IgD-negative memory B cell (primary cell): ENCODE results near the gene BCAR3. TPM values are rescaled to one million over a fixed set of nuclear protein-coding genes. Genes with fewer than 3 reads are reported as not detected.
"Not testable (repeated sequence)": the region's sequence is repeated elsewhere in the genome, so short reads cannot be mapped to it uniquely, and the experiment has no call there.

Experiments
- H3K27ac Mint-ChIP-seq, 3 donors: one replicate each; pipeline ENCODE4 v1.8.0; 2020 to 2022; ENCODE audit warnings: mild to moderate bottlenecking in 3 of 3, mixed read lengths in 3 of 3, moderate library complexity in 1 of 3
- H3K27me3 Mint-ChIP-seq: one replicate; pipeline ENCODE4 v1.8.0; 2021; ENCODE audit warnings: mixed read lengths
- H3K36me3 Mint-ChIP-seq: one replicate; pipeline ENCODE4 v1.8.0; 2020; ENCODE audit warnings: mild to moderate bottlenecking, mixed read lengths
- H3K4me1 Mint-ChIP-seq, 3 donors: one replicate each; pipeline ENCODE4 v1.8.0; 2020 to 2022; ENCODE audit warnings: mixed read lengths in 3 of 3, mild to moderate bottlenecking in 1 of 3
- H3K4me3 Mint-ChIP-seq, 4 donors: one replicate each; pipeline ENCODE4 v1.8.0; 2020 to 2022; ENCODE audit warnings: mild to moderate bottlenecking in 4 of 4, mixed read lengths in 4 of 4, moderate library complexity in 3 of 4
- H3K9me3 Mint-ChIP-seq, 3 donors: one replicate each; pipeline ENCODE4 v1.8.0; 2020 to 2021; ENCODE audit warnings: mixed read lengths in 3 of 3, mild to moderate bottlenecking in 1 of 3
- polyA plus RNA-seq: library from polyadenylated mRNA; unstranded; fragments of 300-500 nt; fragmentation: Illumina TruSeq; gene quantifications from one replicate; pipeline ENCODE4 v1.2.3, GENCODE V29; 2021

BCAR3 gene
- polyA plus RNA-seq, 1 donor from 2014 or later: 2.7 TPM

- Mint-ChIP-seq H3K36me3 (no peaks in the 10 kb centered on the region), H3K9me3 (no peaks in the 10 kb centered on the region), H3K27me3 (no peaks in the 10 kb centered on the region), H3K4me1 (peaks cover 3 to 12% (median 4%) of the 10 kb centered on the region in 3 donors), H3K27ac (no peak overlapping the region), H3K4me3 (no peak overlapping the region)
These were observed 9.6 kb downstream of the BCAR3 start for GRCh38 chr1:93672069-93672468.

- Mint-ChIP-seq H3K27ac (no peak overlapping the region), H3K9me3 (no peaks in the 10 kb centered on the region), H3K4me3 (no peak overlapping the region), H3K4me1 (peaks cover 1 to 8% (median 3%) of the 10 kb centered on the region in 3 donors), H3K27me3 (no peaks in the 10 kb centered on the region), H3K36me3 (no peaks in the 10 kb centered on the region)
These were observed 10.5 kb downstream of the BCAR3 start for GRCh38 chr1:93671099-93671621.

GRCh38 chr1:93670141-93670540 lies 11.5 kb downstream of the BCAR3 start:
- H3K36me3 Mint-ChIP-seq: no peaks in the 10 kb centered on the region
- H3K27ac Mint-ChIP-seq: no peak overlapping the region
- H3K4me3 Mint-ChIP-seq: no peak overlapping the region
- H3K9me3 Mint-ChIP-seq: no peaks in the 10 kb centered on the region
- peaks cover 0 to 8% (median 3%) of the 10 kb centered on the region in 3 donors for H3K4me1 Mint-ChIP-seq
- H3K27me3 Mint-ChIP-seq: no peaks in the 10 kb centered on the region

- no peaks in the 10 kb centered on the region for H3K36me3 Mint-ChIP-seq
- no peak overlapping the region for H3K4me3 Mint-ChIP-seq
- H3K9me3 Mint-ChIP-seq: no peaks in the 10 kb centered on the region
- H3K4me1 Mint-ChIP-seq: peaks cover 0 to 8% (median 3%) of the 10 kb centered on the region in 3 donors
- no peak overlapping the region for H3K27ac Mint-ChIP-seq
- no peaks in the 10 kb centered on the region for H3K27me3 Mint-ChIP-seq
These were observed 12.3 kb downstream of the BCAR3 start for GRCh38 chr1:93669369-93669768.

- H3K27ac Mint-ChIP-seq: no peak overlapping the region
These were observed 12.7 kb downstream of the BCAR3 start for GRCh38 chr1:93668951-93669350.

GRCh38 chr1:93668121-93668520 lies 13.5 kb downstream of the BCAR3 start:
- Mint-ChIP-seq H3K27ac (no peak overlapping the region), H3K9me3 (no peaks in the 10 kb centered on the region), H3K36me3 (no peaks in the 10 kb centered on the region), H3K4me1 (peaks cover 2 to 13% (median 5%) of the 10 kb centered on the region in 3 donors), H3K27me3 (no peaks in the 10 kb centered on the region), H3K4me3 (no peak overlapping the region)

More at GRCh38 chr1:93668951-93669350, 12.7 kb downstream of the BCAR3 start:
- Mint-ChIP-seq H3K4me1 (peaks cover 0 to 8% (median 4%) of the 10 kb centered on the region in 3 donors), H3K27me3 (no peaks in the 10 kb centered on the region), H3K4me3 (no peak overlapping the region), H3K9me3 (no peaks in the 10 kb centered on the region), H3K36me3 (no peaks in the 10 kb centered on the region)

- Mint-ChIP-seq H3K4me3 (no peak overlapping the region), H3K4me1 (peaks cover 2 to 16% (median 4%) of the 10 kb centered on the region in 3 donors), H3K36me3 (no peaks in the 10 kb centered on the region), H3K9me3 (no peaks in the 10 kb centered on the region), H3K27me3 (no peaks in the 10 kb centered on the region), H3K27ac (no peak overlapping the region)
These were observed 14.0 kb downstream of the BCAR3 start for GRCh38 chr1:93667642-93668041.

- H3K36me3 Mint-ChIP-seq: no peaks in the 10 kb centered on the region
- no peaks in the 10 kb centered on the region for H3K27me3 Mint-ChIP-seq
These were observed 14.8 kb downstream of the BCAR3 start for GRCh38 chr1:93666613-93667384.

GRCh38 chr1:93665015-93665414 lies 16.6 kb downstream of the BCAR3 start:
- H3K27ac Mint-ChIP-seq: peak overlapping the region in 1 of 3 donors; percentile 8
- no peaks in the 10 kb centered on the region for H3K9me3 Mint-ChIP-seq
- no peak overlapping the region for H3K4me3 Mint-ChIP-seq
- H3K27me3 Mint-ChIP-seq: no peaks in the 10 kb centered on the region
- H3K4me1 Mint-ChIP-seq: peaks cover 8 to 17% (median 12%) of the 10 kb centered on the region in 3 donors
- no peaks in the 10 kb centered on the region for H3K36me3 Mint-ChIP-seq

More at GRCh38 chr1:93666613-93667384, 14.8 kb downstream of the BCAR3 start:
- Mint-ChIP-seq H3K4me3 (no peak overlapping the region), H3K9me3 (no peaks in the 10 kb centered on the region), H3K4me1 (peaks cover 8 to 17% (median 12%) of the 10 kb centered on the region in 3 donors), H3K27ac (no peak overlapping the region)

- no peaks in the 10 kb centered on the region for H3K36me3 Mint-ChIP-seq
These were observed 18.4 kb downstream of the BCAR3 start for GRCh38 chr1:93663208-93663614.

GRCh38 chr1:93662481-93663207 lies 19.0 kb downstream of the BCAR3 start:
- Mint-ChIP-seq H3K36me3 (no peaks in the 10 kb centered on the region), H3K27me3 (no peaks in the 10 kb centered on the region)

More at GRCh38 chr1:93663208-93663614, 18.4 kb downstream of the BCAR3 start:
- no peaks in the 10 kb centered on the region for H3K27me3 Mint-ChIP-seq
- H3K4me1 Mint-ChIP-seq: peaks cover 8 to 17% (median 12%) of the 10 kb centered on the region in 3 donors
- H3K9me3 Mint-ChIP-seq: no peaks in the 10 kb centered on the region
- peak overlapping the region in 1 of 3 donors; percentile 19 for H3K27ac Mint-ChIP-seq
- no peak overlapping the region for H3K4me3 Mint-ChIP-seq

GRCh38 chr1:93661829-93662474 lies 19.7 kb downstream of the BCAR3 start:
- no peaks in the 10 kb centered on the region for H3K9me3 Mint-ChIP-seq
- no peaks in the 10 kb centered on the region for H3K27me3 Mint-ChIP-seq
- H3K4me3 Mint-ChIP-seq: no peak overlapping the region
- H3K36me3 Mint-ChIP-seq: no peaks in the 10 kb centered on the region
- H3K4me1 Mint-ChIP-seq: peaks cover 8 to 17% (median 12%) of the 10 kb centered on the region in 3 donors
- H3K27ac Mint-ChIP-seq: no peak overlapping the region

More at GRCh38 chr1:93662481-93663207, 19.0 kb downstream of the BCAR3 start:
- Mint-ChIP-seq H3K4me1 (peaks cover 8 to 17% (median 12%) of the 10 kb centered on the region in 3 donors), H3K4me3 (peak overlapping the region in 1 of 4 donors; percentile 34), H3K9me3 (no peaks in the 10 kb centered on the region), H3K27ac (peak overlapping the region in 2 of 3 donors; percentile 11 to 19)

GRCh38 chr1:93661341-93661740 lies 20.3 kb downstream of the BCAR3 start:
- H3K9me3 Mint-ChIP-seq, H3K27ac Mint-ChIP-seq, H3K27me3 Mint-ChIP-seq, H3K4me3 Mint-ChIP-seq, H3K36me3 Mint-ChIP-seq: not testable (repeated sequence)
- H3K4me1 Mint-ChIP-seq: peaks cover 8 to 17% (median 12%) of the 10 kb centered on the region in 3 donors

GRCh38 chr1:93659822-93660503 lies 21.7 kb downstream of the BCAR3 start:
- Mint-ChIP-seq H3K36me3 (no peaks in the 10 kb centered on the region), H3K9me3 (no peaks in the 10 kb centered on the region), H3K4me3 (no peak overlapping the region), H3K4me1 (peaks cover 8 to 18% (median 17%) of the 10 kb centered on the region in 3 donors), H3K27ac (no peak overlapping the region), H3K27me3 (no peaks in the 10 kb centered on the region)
